ENCODE measurements around the gene USP47. TPM values are rescaled to one million over a fixed set of nuclear protein-coding genes. Genes with fewer than 3 reads are reported as not detected.

Gene USP47
- polyA plus RNA-seq, 1 donor from 2014 or later, result 92.6 TPM

DNA sequence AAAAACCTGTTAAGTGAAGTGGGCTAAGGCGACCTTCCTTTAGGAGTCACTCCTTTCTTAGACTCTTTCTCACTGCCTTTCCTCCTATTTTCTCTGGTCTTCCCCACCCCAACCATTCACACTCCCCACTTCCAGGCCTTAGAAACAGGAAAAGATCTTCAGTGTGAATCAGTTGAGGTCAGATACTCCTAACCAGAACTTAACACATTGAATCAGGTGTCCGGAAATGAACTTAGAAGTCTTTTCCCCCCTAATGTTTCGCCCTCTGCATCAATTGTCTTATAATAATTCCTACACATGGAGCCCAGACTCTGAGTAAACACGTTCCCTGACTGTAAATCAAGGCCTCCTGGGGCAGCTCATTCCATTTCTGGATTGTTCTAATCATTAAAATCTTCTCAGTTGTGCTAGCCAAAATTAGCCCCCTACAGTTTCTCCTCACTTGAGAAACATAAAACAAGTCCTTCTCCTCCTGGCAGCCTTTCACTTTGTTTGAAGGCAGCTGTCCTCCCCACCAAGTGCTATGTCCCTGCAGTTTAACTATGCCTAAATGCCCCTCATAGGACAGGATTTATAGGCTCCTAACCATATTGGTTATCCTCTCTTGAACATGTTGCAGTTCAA, 32.7 kb upstream of the USP47 start:
- H3K27me3 ChIP-seq (ENCODE audit: insufficient read depth, low read depth, low read length), result no peaks in the 10 kb centered on the region
- no peaks in the 10 kb centered on the region for H3K79me2 ChIP-seq (replicated peaks; ENCODE audit: insufficient read depth, low read length)
- H3K4me3 ChIP-seq (ENCODE audit: low read length), result no peak overlapping the region
- no peak overlapping the region for H2AFZ ChIP-seq (ENCODE audit: low read depth, low read length)
- TF ChIP-seq MXI1 (conservative IDR thresholded peaks at IDR 0.05; ENCODE audit: poor library complexity, severe bottlenecking) (no peak), POLR2AphosphoS5 (IDR thresholded peaks at IDR 0.05) (no peak), REST (IDR thresholded peaks at IDR 0.05; ENCODE audit: borderline replicate concordance) (no peak)
- no peak overlapping the region for H3K9ac ChIP-seq (ENCODE audit: low read length)
- H3F3A ChIP-seq (ENCODE audit: insufficient read depth, low read length, poor library complexity, severe bottlenecking), result no peaks in the 10 kb centered on the region
- H3K27ac ChIP-seq (ENCODE audit: low read length), result no peak overlapping the region
- H3K9me2 ChIP-seq (ENCODE audit: insufficient read depth, low read length), result no peaks in the 10 kb centered on the region
- H3K9me3 ChIP-seq (ENCODE audit: low read length), result no peaks in the 10 kb centered on the region
- H4K20me1 ChIP-seq (ENCODE audit: insufficient read depth), result no peaks in the 10 kb centered on the region
- H3K36me3 ChIP-seq (ENCODE audit: insufficient read depth, low read length), result no peaks in the 10 kb centered on the region
- H3K4me2 ChIP-seq (ENCODE audit: low read length), result no peak overlapping the region

- Histone ChIP-seq H3K9me2 (ENCODE audit: insufficient read depth, low read length) (no peaks in the 10 kb centered on the region), H3K4me3 (ENCODE audit: low read length) (no peak overlapping the region), H3K27ac (ENCODE audit: low read length) (no peak overlapping the region), H3K27me3 (ENCODE audit: insufficient read depth, low read depth, low read length) (no peaks in the 10 kb centered on the region), H3K9me3 (ENCODE audit: low read length) (no peaks in the 10 kb centered on the region), H3F3A (ENCODE audit: insufficient read depth, low read length, poor library complexity, severe bottlenecking) (no peaks in the 10 kb centered on the region), H3K36me3 (ENCODE audit: insufficient read depth, low read length) (no peaks in the 10 kb centered on the region), H3K4me2 (ENCODE audit: low read length) (no peak overlapping the region), H2AFZ (ENCODE audit: low read depth, low read length) (no peak overlapping the region), H3K79me2 (replicated peaks; ENCODE audit: insufficient read depth, low read length) (no peaks in the 10 kb centered on the region), H3K9ac (ENCODE audit: low read length) (no peak overlapping the region), H4K20me1 (ENCODE audit: insufficient read depth) (no peaks in the 10 kb centered on the region)
- TF ChIP-seq SMC3 (conservative IDR thresholded peaks at IDR 0.05; ENCODE audit: poor library complexity) (no peak), TAF1 (IDR thresholded peaks at IDR 0.05; ENCODE audit: low read depth) (no peak), REST (IDR thresholded peaks at IDR 0.05; ENCODE audit: borderline replicate concordance) (no peak), POLR2AphosphoS5 (IDR thresholded peaks at IDR 0.05) (no peak), EZH2 (IDR thresholded peaks at IDR 0.05; ENCODE audit: borderline replicate concordance, insufficient read depth, low read length, poor library complexity, severe bottlenecking) (no peak), MXI1 (conservative IDR thresholded peaks at IDR 0.05; ENCODE audit: poor library complexity, severe bottlenecking) (no peak), EP300 (conservative IDR thresholded peaks at IDR 0.05; ENCODE audit: poor library complexity, severe bottlenecking) (no peak), RAD21 (conservative IDR thresholded peaks at IDR 0.05) (no peak)
- TF ChIP-seq, protein P1, sequence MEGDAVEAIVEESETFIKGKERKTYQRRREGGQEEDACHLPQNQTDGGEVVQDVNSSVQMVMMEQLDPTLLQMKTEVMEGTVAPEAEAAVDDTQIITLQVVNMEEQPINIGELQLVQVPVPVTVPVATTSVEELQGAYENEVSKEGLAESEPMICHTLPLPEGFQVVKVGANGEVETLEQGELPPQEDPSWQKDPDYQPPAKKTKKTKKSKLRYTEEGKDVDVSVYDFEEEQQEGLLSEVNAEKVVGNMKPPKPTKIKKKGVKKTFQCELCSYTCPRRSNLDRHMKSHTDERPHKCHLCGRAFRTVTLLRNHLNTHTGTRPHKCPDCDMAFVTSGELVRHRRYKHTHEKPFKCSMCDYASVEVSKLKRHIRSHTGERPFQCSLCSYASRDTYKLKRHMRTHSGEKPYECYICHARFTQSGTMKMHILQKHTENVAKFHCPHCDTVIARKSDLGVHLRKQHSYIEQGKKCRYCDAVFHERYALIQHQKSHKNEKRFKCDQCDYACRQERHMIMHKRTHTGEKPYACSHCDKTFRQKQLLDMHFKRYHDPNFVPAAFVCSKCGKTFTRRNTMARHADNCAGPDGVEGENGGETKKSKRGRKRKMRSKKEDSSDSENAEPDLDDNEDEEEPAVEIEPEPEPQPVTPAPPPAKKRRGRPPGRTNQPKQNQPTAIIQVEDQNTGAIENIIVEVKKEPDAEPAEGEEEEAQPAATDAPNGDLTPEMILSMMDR (IDR thresholded peaks at IDR 0.05; ENCODE audit: poor library complexity, severe bottlenecking), result no peak
Measured at GRCh38 chr11:11810764-11811726, 30.7 kb upstream of the USP47 start.
